Gastrocnemius medialis (tissue), 4 donors: ENCODE data around the gene LRRC18.

ENCODE experiments used
- CTCF ChIP-seq, 5 experiments: fragments of 450-650 bp in 3 of 5; fragments of 200-600 bp in 2 of 5; sonication (generic) in 2 of 5; IDR thresholded peaks in 4 of 5; conservative IDR thresholded peaks in 1 of 5; 1 replicate in 4 of 5; 2 replicates in 1 of 5; pipeline ENCODE4 v1.5.1; 2016 to 2019; ENCODE audit warnings: antibody characterized with exemption in 5 of 5, mild to moderate bottlenecking in 3 of 5, moderate library complexity in 3 of 5
- POLR2A ChIP-seq, 2 donors: fragments of 450-650 bp; IDR thresholded peaks; one replicate each; pipeline ENCODE4 v1.6.1; 2017; ENCODE audit warnings: antibody characterized with exemption in 2 of 2, mild to moderate bottlenecking in 2 of 2, moderate library complexity in 2 of 2

GRCh38 chr10:48931188-48931587, 8.5 kb downstream of the LRRC18 start:
- TF ChIP-seq POLR2A (IDR thresholded peaks at IDR 0.05) (no peak), CTCF (IDR thresholded peaks at IDR 0.05 in 4 of 5, conservative IDR thresholded peaks at IDR 0.05 in 1 of 5) (no peak)
